Left lung (tissue), 10 donors: ENCODE measurements around the gene C6orf89. TPM values are rescaled to one million over a fixed set of nuclear protein-coding genes. Genes with fewer than 3 reads are reported as not detected.

Experiments used
- ATAC-seq: fragments of 200-7000 bp; cut with Tn5 transposase; one replicate; pipeline ENCODE4 v1.9.1; 2020; ENCODE audit warnings: moderate library complexity
- DNase-seq, 4 donors: peaks; one replicate each; pipeline ENCODE4 v3.0.0-alpha.2; 2013 to 2020
- H3K27ac ChIP-seq, 2 donors: fragments of 200-600 bp; sonication (generic) in 1 of 2; one replicate each; pipeline versions ENCODE4 v1.5.0 to v1.8.0; 2020 to 2021
- H3K27me3 ChIP-seq, 2 donors: fragments of 200-600 bp; sonication (generic) in 1 of 2; one replicate each; pipeline versions ENCODE4 v1.5.0 to v1.8.0; 2020 to 2021
- H3K36me3 ChIP-seq, 2 donors: fragments of 200-600 bp; sonication (generic) in 1 of 2; one replicate each; pipeline versions ENCODE4 v1.5.0 to v1.8.0; 2020 to 2021
- H3K4me1 ChIP-seq, 2 donors: fragments of 200-600 bp; one replicate each; pipeline ENCODE4 v1.8.0; 2021
- H3K4me3 ChIP-seq, 2 donors: fragments of 200-600 bp; sonication (generic) in 1 of 2; one replicate each; pipeline versions ENCODE4 v1.5.0 to v1.8.0; 2020 to 2021; ENCODE audit warnings: mild to moderate bottlenecking in 1 of 2
- H3K9me3 ChIP-seq, 2 donors: fragments of 200-600 bp; sonication (generic) in 1 of 2; one replicate each; pipeline versions ENCODE4 v1.5.0 to v1.8.0; 2020 to 2021
- CTCF ChIP-seq, 2 donors: fragments of 200-600 bp; sonication (generic) in 1 of 2; IDR thresholded peaks; one replicate each; pipeline versions ENCODE4 v1.5.0 to v1.8.0; 2021; ENCODE audit warnings: antibody characterized with exemption in 2 of 2
- intact Hi-C, 2 donors: fragments of 100-400 bp; cut with DNase I; formaldehyde crosslinking; loops; one replicate each; pipeline versions ENCODE4 v1.11.2 to v1.14.2; 2022
- polyA plus RNA-seq, 6 donors: library from polyadenylated mRNA; unstranded; fragments of 120-200 nt; gene quantifications; one replicate each; pipeline ENCODE4 v1.2.1, GENCODE V29; 2013; ENCODE audit not compliant: insufficient read length in 6 of 6
- total RNA-seq, 2 donors: library from RNA; stranded (reverse); fragmentation: NEBNext Ultra II Directional; extraction: Animal tissue kit (Norgen Biotek cat#: 25700); gene quantifications; one replicate each; pipeline ENCODE4 v1.2.1, GENCODE V29; 2021
- donor health status: DM: no; HTN: yes; CAD: no.
- donor health status: DM: no; HTN: no; CAD: no.

Gene C6orf89
- total and polyA plus RNA-seq, 8 donors, result 43.8 to 59.6 (median 48.0) TPM

- intact Hi-C loops, result no loop called here
- Histone ChIP-seq H3K27me3 (no peaks in the 10 kb centered on the region), H3K36me3 (no peaks in the 10 kb centered on the region), H3K4me3 (no peak overlapping the region), H3K9me3 (peaks cover 0 to 2% of the 10 kb centered on the region in 2 donors), H3K27ac (no peak overlapping the region), H3K4me1 (peaks cover 7 to 38% of the 10 kb centered on the region in 2 donors)
- ATAC-seq, result no peak
- no peak for DNase-seq
- TF ChIP-seq CTCF (IDR thresholded peaks at IDR 0.05), result no peak
Measured at GRCh38 chr6:36847991-36848390, 37.8 kb upstream of the C6orf89 start.

DNA sequence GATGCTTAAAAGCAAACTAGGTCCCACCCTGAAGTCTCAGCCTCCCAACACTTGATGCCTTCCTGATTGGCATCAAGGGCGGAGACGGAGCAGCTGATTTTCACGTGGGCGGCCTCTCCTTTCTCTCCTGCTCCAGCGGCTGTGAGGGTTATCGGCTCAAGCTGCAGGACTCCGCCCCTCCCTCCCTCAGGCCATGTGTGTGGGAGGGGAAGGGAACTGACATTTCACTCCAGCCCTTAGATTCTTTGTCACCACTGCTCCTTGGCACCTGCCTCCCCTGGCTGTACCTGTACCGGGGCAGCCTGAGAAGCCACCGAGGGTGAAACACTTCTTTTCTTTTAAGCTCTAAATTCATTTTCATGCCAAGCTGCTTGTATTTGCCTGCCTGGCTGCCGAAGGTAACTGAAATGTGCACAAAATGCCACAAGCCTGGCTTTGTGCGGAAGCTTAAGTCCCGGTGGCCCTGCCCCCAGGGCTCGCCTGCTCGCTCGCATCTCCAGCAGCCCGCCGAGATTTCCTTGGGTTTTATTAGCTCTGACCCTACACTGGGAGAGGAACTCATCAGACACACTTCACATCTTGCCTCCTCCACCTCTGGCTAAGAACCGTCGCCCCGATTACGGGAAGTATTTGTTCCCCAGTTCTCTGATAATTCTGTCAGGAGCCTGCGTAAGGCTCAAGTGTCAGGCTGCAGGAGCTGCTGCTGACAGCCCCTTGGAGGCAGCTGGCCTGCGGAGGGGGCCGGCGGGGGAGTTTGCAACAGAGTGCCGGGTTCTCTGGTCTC is 36.9 kb upstream of the C6orf89 start:
- ATAC-seq, result peak; percentile 89
- peaks cover 14 to 44% of the 10 kb centered on the region in 2 donors for H3K4me1 ChIP-seq
- DNase-seq, result peak in 2 of 4 donors; percentile 79 to 82
- peaks cover 0 to 2% of the 10 kb centered on the region in 2 donors for H3K9me3 ChIP-seq
- H3K4me3 ChIP-seq, result no peak overlapping the region
- no peak overlapping the region for H3K27ac ChIP-seq
- H3K36me3 ChIP-seq, result peaks cover 0 to 4% of the 10 kb centered on the region in 2 donors
- no peak for TF ChIP-seq CTCF (IDR thresholded peaks at IDR 0.05)
- intact Hi-C loops, result no loop called here
- no peaks in the 10 kb centered on the region for H3K27me3 ChIP-seq

DNA sequence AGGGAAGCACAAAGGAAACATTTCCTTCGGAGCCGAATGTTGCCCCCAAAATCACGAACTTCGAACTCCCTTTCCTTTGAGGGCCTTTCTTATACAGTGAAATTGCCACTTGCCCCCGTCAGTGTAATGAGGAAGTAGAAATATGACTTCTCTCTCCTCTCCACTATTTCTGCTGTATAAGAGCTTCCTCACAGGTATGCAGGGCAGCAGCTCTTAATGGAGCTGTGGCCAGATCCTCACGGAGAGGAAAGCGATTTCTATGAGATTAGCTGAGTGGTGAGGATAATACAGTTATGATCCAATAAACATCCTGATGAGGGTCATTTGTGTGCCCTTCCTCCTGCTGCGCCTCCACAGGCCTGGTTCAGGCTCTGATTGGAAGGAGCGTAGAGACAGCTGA is 35.7 kb upstream of the C6orf89 start:
- TF ChIP-seq CTCF (IDR thresholded peaks at IDR 0.05), result no peak
- no peak overlapping the region for H3K27ac ChIP-seq
- H3K27me3 ChIP-seq, result no peaks in the 10 kb centered on the region
- DNase-seq, result no peak
- peaks cover 14 to 45% of the 10 kb centered on the region in 2 donors for H3K4me1 ChIP-seq
- no peak for ATAC-seq
- peaks cover 0 to 2% of the 10 kb centered on the region in 2 donors for H3K9me3 ChIP-seq
- H3K4me3 ChIP-seq, result no peak overlapping the region
- intact Hi-C loops, result loop anchor here in 1 of 2 donors (2.0 kb wide), 1 partner anchor 83 kb away; no protein-coding TSS in a partner anchor
- H3K36me3 ChIP-seq, result peaks cover 0 to 10% of the 10 kb centered on the region in 2 donors

DNA sequence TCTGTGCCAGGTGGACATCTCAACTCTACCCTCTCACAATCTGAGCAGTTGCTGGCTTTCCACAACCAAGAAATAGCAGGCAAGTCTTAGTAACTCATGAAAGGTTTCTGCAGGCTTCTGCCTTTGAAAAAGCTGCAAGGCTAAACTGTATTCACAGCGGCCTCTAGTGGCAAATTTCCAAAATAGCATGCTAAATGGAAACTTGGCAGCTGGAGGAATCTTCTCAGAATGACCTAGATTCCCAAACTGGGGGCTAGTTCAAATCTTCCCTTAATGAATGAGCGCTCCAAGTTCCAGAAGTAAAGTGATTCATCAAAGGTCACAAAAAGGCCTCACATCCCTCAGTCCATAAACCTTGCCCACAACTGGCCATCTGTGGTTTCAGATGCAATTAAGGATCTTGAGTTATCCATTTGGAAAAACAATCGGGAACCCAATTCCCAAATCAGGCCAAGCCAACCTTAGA is 34.6 kb upstream of the C6orf89 start:
- peak; percentile 46 for ATAC-seq
- peak; percentile 70 to 82 for TF ChIP-seq CTCF (IDR thresholded peaks at IDR 0.05)
- DNase-seq, result peak in 2 of 4 donors; percentile 43 to 74
- Histone ChIP-seq H3K36me3 (peaks cover 0 to 22% of the 10 kb centered on the region in 2 donors), H3K4me3 (no peak overlapping the region), H3K4me1 (peaks cover 14 to 45% of the 10 kb centered on the region in 2 donors), H3K9me3 (peaks cover 0 to 2% of the 10 kb centered on the region in 2 donors), H3K27ac (peak overlapping the region in 1 of 2 donors; percentile 82), H3K27me3 (no peaks in the 10 kb centered on the region)
- intact Hi-C loops, result loop anchor here in 1 of 2 donors (2.0 kb wide), 1 partner anchor 84 kb away; no protein-coding TSS in a partner anchor

DNA sequence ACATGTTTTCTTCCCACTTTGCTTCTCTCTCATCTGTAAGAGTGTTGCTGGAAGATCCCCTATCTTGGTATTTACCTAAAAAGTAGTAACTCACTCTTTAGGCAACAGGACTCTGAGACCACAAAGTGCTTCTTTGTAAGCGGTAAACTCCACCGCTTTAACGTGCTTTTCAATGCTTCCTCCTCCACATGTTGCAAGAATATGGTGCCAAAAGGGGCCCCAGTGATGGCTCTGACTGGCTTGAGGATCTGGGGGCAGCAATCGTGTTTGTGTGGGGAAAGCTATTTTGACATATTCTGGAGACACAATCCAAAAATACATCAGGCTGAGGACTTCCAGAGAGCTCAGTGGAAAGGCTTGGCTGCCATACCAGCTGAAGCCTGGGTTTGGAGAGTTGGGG is 34.1 kb upstream of the C6orf89 start:
- H3K4me3 ChIP-seq, result no peak overlapping the region
- H3K9me3 ChIP-seq, result peaks cover 0 to 2% of the 10 kb centered on the region in 2 donors
- peaks cover 14 to 45% of the 10 kb centered on the region in 2 donors for H3K4me1 ChIP-seq
- no peaks in the 10 kb centered on the region for H3K27me3 ChIP-seq
- DNase-seq, result no peak
- peaks cover 0 to 24% of the 10 kb centered on the region in 2 donors for H3K36me3 ChIP-seq
- H3K27ac ChIP-seq, result peak overlapping the region in 1 of 2 donors; percentile 82
- no peak for TF ChIP-seq CTCF (IDR thresholded peaks at IDR 0.05)
- intact Hi-C loops, result loop anchor here in 1 of 2 donors (2.0 kb wide), 1 partner anchor 85 kb away; no protein-coding TSS in a partner anchor
- ATAC-seq, result no peak
